DOHH2 (cell line): Measurements from ENCODE around the gene PIGM.

Experiments
- H3F3A ChIP-seq: fragments of 200-600 bp; sonication (generic), shearing (Covaris generic); 2 replicates; pipeline ENCODE4 v1.6.0; 2016; ENCODE audit warnings: antibody characterized with exemption, mild to moderate bottlenecking; ENCODE audit not compliant: control insufficient read depth, insufficient read depth
- H3K27ac ChIP-seq: fragments of 200-600 bp; sonication (generic); 2 replicates; pipeline ENCODE4 v1.5.1; 2014; ENCODE audit warnings: low read depth, mild to moderate bottlenecking, low read length, moderate library complexity
- H3K27me3 ChIP-seq: fragments of 200-600 bp; sonication (generic); 2 replicates; pipeline ENCODE4 v1.6.1; 2014; ENCODE audit warnings: mild to moderate bottlenecking, low read length, mixed read lengths; ENCODE audit not compliant: control insufficient read depth
- H3K36me3 ChIP-seq: fragments of 200-600 bp; sonication (generic); 2 replicates; pipeline ENCODE4 v1.6.1; 2014; ENCODE audit warnings: mild to moderate bottlenecking, low read length, moderate library complexity, mixed read lengths; ENCODE audit not compliant: control insufficient read depth
- H3K4me1 ChIP-seq: fragments of 200-600 bp; sonication (generic); 2 replicates; pipeline ENCODE4 v1.6.1; 2014; ENCODE audit warnings: mild to moderate bottlenecking, low read length, mixed read lengths; ENCODE audit not compliant: control insufficient read depth
- H3K4me2 ChIP-seq: fragments of 200-600 bp; sonication (generic); 2 replicates; pipeline ENCODE4 v1.6.0; 2014; ENCODE audit warnings: mild to moderate bottlenecking, low read length, moderate library complexity
- H3K4me3 ChIP-seq: fragments of 200-600 bp; sonication (generic); 2 replicates; pipeline ENCODE4 v1.5.1; 2014; ENCODE audit warnings: mild to moderate bottlenecking, low read length, mixed read lengths
- H3K79me2 ChIP-seq: fragments of 200-600 bp; sonication (generic); 2 replicates; pipeline ENCODE4 v1.6.1; 2014; ENCODE audit warnings: mild to moderate bottlenecking, low read length, mixed read lengths; ENCODE audit not compliant: control insufficient read depth
- H3K9me2 ChIP-seq: fragments of 200-600 bp; sonication (generic); replicated peaks from 2 replicates; pipeline ENCODE4 v1.6.1; 2014; ENCODE audit warnings: mild to moderate bottlenecking, low read length, mixed read lengths; ENCODE audit not compliant: control insufficient read depth
- H3K9me3 ChIP-seq: fragments of 200-600 bp; sonication (generic); 2 replicates; pipeline ENCODE4 v1.6.1; 2014; ENCODE audit warnings: antibody characterized with exemption, low read length, mixed read lengths; ENCODE audit not compliant: control insufficient read depth, insufficient read depth
- H4K20me1 ChIP-seq: fragments of 200-600 bp; sonication (generic); 2 replicates; pipeline ENCODE4 v1.6.0; 2014; ENCODE audit warnings: low read depth, mild to moderate bottlenecking, antibody characterized with exemption, low read length, moderate library complexity; ENCODE audit not compliant: control insufficient read depth, insufficient read depth
- EZH2phosphoT487 ChIP-seq: fragments of 200-600 bp; sonication (generic); IDR thresholded peaks from 2 replicates; pipeline ENCODE4 v1.6.1; 2017; ENCODE audit warnings: borderline replicate concordance, mild to moderate bottlenecking, antibody characterized with exemption, low read length, moderate library complexity, mixed read lengths
- TF ChIP-seq, protein P1 (sequence below): fragments of 200-600 bp; sonication (generic); IDR thresholded peaks from one replicate; pipeline ENCODE4 v1.5.1; 2014; ENCODE audit warnings: antibody characterized with exemption, mild to moderate bottlenecking, low read depth, low read length; ENCODE audit not compliant: poor library complexity, severe bottlenecking

Gene PIGM

DNA sequence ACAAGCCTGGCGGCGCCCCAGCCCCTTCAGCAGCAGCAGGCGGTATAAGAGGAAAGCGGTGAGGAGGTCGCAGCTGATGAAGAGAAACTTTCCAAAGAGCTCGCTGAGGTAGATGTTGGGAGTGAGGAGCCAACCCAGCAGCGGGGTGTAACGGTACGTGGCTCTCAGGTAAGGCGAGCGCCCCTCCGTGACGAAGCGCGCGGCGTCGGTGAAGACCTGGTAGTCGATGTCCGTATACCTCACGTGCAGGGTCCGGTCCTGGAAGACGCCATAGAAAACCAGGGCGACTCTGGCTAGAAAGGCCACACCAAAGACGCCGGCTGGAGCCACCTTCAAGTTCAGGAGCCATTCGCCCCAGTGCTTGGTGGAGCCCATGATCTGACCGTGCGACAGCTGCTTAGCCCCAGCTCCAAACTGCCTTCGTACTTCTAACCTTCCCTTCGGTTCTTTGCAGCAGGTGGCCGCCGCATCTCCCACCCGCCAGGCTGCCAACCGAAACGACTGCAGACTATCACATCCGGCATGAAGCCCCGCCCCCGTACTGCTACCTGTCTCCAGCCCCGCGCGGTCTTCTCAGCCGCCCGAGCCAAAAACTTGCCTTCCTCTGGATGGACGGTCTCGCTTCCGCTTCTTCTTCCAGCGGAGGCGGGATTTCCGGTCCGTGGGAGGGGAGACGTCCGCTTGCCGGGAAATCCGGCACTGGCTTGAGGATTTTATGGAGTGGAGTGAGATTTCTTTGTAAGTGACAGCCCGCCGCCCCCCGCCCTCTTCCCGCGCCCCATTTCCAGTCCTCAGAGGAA lies at the start of gene PIGM:
PIGM (minus strand) TSS at position 626 of the 800 bp plus-strand sequence; CDS start at position 375, 251 bp downstream.
- Histone ChIP-seq H3K79me2 (peaks cover 28% of the 10 kb centered on the region), H3K9me3 (no peaks in the 10 kb centered on the region), H3K27me3 (no peaks in the 10 kb centered on the region), H3K4me2 (peak within 1 kb of the TSS; percentile 87), H3K4me3 (peak within 1 kb of the TSS; percentile 83), H3K27ac (peak within 1 kb of the TSS; percentile 40), H3K9me2 (no peaks in the 10 kb centered on the region), H3K4me1 (peaks cover 32% of the 10 kb centered on the region), H3F3A (no peaks in the 10 kb centered on the region), H3K36me3 (peaks cover 7% of the 10 kb centered on the region; the same call in 1 of the 2 replicates), H4K20me1 (no peaks in the 10 kb centered on the region)
- TF ChIP-seq, protein P1, sequence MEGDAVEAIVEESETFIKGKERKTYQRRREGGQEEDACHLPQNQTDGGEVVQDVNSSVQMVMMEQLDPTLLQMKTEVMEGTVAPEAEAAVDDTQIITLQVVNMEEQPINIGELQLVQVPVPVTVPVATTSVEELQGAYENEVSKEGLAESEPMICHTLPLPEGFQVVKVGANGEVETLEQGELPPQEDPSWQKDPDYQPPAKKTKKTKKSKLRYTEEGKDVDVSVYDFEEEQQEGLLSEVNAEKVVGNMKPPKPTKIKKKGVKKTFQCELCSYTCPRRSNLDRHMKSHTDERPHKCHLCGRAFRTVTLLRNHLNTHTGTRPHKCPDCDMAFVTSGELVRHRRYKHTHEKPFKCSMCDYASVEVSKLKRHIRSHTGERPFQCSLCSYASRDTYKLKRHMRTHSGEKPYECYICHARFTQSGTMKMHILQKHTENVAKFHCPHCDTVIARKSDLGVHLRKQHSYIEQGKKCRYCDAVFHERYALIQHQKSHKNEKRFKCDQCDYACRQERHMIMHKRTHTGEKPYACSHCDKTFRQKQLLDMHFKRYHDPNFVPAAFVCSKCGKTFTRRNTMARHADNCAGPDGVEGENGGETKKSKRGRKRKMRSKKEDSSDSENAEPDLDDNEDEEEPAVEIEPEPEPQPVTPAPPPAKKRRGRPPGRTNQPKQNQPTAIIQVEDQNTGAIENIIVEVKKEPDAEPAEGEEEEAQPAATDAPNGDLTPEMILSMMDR, result no peak
- no peak for TF ChIP-seq EZH2phosphoT487

DNA sequence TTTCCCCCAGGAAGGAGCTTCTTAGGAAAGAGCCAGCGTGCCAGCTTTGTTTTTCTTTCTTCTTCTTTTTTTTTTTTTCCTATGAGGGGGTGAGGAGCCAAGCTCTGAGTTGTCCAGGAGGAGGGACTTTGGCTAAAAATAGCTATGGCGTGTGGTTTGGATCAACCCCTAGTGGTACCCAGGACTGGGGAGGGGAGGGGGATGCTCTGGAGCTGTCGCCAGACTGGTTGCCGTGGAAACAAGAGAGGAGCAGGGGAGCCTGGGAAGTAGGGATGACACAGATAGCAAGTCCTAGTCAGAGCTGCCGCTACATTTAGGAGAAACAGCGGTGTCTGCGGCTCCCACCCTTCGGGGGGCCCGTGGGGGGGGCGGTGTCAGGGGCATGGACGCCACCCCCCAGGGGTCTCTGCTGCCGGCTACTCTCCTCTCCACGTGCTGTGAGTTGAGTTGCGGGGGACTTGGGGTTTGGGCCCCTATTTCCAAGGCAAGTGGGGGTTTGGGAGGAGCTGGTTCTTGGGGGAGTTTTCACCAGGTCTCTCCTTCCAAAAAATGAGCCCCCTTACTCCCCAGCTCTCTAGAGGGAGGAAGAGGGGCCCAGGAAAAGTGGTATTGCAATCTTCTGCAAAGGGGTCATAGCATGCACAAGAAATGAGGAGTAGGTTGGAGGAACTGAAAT lies 49.6 kb upstream of the PIGM start, which contains the start of gene KCNJ9:
KCNJ9 (plus strand) TSS at position 278 of the 676 bp plus-strand sequence. CDS start 2,493 bp downstream, outside the sequence.
- Histone ChIP-seq H3K36me3 (no peaks in the 10 kb centered on the region), H3K9me2 (no peaks in the 10 kb centered on the region), H3F3A (0 out of 2 replicates have a peak, but pooled peaks cover 6% of the 10 kb centered on the region), H3K4me1 (0 out of 2 replicates have a peak, but pooled peaks cover 5% of the 10 kb centered on the region), H3K27me3 (peaks cover 21% of the 10 kb centered on the region), H3K4me2 (no peak within 1 kb of the TSS), H3K79me2 (no peaks in the 10 kb centered on the region), H4K20me1 (no peaks in the 10 kb centered on the region), H3K4me3 (no peak within 1 kb of the TSS), H3K27ac (no peak within 1 kb of the TSS), H3K9me3 (no peaks in the 10 kb centered on the region)
- TF ChIP-seq, protein P1, result no peak
- TF ChIP-seq EZH2phosphoT487, result no peak

DNA sequence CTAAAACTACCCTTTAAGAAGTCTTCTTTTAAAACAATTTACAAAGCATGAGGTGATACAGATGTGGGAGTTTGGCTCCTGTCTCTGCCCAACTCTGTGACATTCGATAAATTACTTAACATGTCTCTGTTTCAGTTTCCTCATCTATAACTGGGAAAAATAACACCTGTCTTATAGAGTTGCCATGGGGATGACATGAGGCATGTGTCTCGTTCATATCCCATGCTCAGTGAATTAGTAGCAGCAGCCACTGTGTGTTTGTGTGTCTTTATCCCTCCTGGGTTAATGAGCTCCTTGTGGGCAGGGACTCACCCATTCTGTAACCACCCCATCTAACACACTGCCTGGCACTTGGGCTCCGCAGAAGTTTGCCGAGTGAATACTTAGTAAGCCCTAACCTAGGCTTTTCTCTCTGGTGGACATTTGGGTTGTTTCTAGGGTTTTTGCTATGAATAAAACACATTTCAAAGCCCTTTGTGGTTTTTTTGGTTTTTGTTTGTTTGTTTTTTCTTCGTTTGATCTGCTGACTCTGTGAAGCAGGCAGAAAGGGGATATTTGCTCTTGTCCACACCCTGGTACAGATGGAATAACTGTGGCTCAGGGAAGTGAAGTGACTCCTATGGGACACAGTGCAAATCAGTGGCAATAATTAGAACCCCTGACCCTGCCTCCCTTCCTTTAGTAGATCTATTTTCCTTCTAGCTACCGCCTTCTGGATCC lies 48.8 kb upstream of the PIGM start:
- TF ChIP-seq, protein P1, result no peak
- Histone ChIP-seq H3K4me3 (no peak overlapping the region), H3K9me2 (no peaks in the 10 kb centered on the region), H3K36me3 (no peaks in the 10 kb centered on the region), H3K4me2 (no peak overlapping the region), H4K20me1 (no peaks in the 10 kb centered on the region), H3K27me3 (peaks cover 21% of the 10 kb centered on the region), H3K79me2 (no peaks in the 10 kb centered on the region), H3K9me3 (no peaks in the 10 kb centered on the region), H3K4me1 (0 out of 2 replicates have a peak, but pooled peaks cover 5% of the 10 kb centered on the region), H3F3A (0 out of 2 replicates have a peak, but pooled peaks cover 6% of the 10 kb centered on the region), H3K27ac (no peak overlapping the region)
